Measurements from ENCODE around the gene KLK11.

The KLK11 gene

GRCh38 chr19:51027873-51028272 is 1.5 kb upstream of the KLK11 start:
- DNase-seq: no peak

GRCh38 chr19:51027126-51027806 is 850 bp upstream of the KLK11 start:
- DNase-seq: no peak

GRCh38 chr19:51025809-51026553 is 435 bp downstream of the KLK11 start:
- DNase-seq: no peak

GRCh38 chr19:51025401-51025800 is 1.0 kb downstream of the KLK11 start:
- DNase-seq: no peak

GRCh38 chr19:51024924-51025323 is 1.5 kb downstream of the KLK11 start:
- DNase-seq: no peak

GRCh38 chr19:51023946-51024345 is 2.5 kb downstream of the KLK11 start:
- no peak for DNase-seq

GRCh38 chr19:51022526-51022925 is 3.9 kb downstream of the KLK11 start:
- no peak for DNase-seq

GRCh38 chr19:51020988-51021651 is 5.3 kb downstream of the KLK11 start:
- DNase-seq: peak; percentile 40

- DNase-seq: no peak
These were observed 6.9 kb downstream of the KLK11 start, which contains the start of gene KLK10 for GRCh38 chr19:51019544-51019925. Gene KLK10 (minus strand): TSS chr19:51019709. CDS start chr19:51019130, 579 bp downstream.

GRCh38 chr19:51018745-51019543 is 7.5 kb downstream of the KLK11 start:
- DNase-seq: no peak

- DNase-seq: peak; percentile 26
These were observed 9.4 kb downstream of the KLK11 start for GRCh38 chr19:51016798-51017683.

- no peak for DNase-seq
These were observed 10.6 kb downstream of the KLK11 start for GRCh38 chr19:51015691-51016267.

- DNase-seq: no peak
These were observed 12.2 kb downstream of the KLK11 start for GRCh38 chr19:51014242-51014641.

GRCh38 chr19:51012661-51013190 is 13.7 kb downstream of the KLK11 start:
- no peak for DNase-seq

GRCh38 chr19:51010066-51010795 is 16.2 kb downstream of the KLK11 start:
- no peak for DNase-seq

- DNase-seq: no peak
These were observed 17.1 kb downstream of the KLK11 start for GRCh38 chr19:51009061-51009891.

GRCh38 chr19:51007488-51007887 is 18.9 kb downstream of the KLK11 start:
- DNase-seq: no peak

GRCh38 chr19:51006406-51006805 is 20.0 kb downstream of the KLK11 start:
- DNase-seq: no peak

- no peak for DNase-seq
These were observed 21.2 kb downstream of the KLK11 start for GRCh38 chr19:51005248-51005647.
